Measurements from ENCODE around the gene TBC1D5.

Gene TBC1D5

GRCh38 chr3:17194116-17194515 lies 548.3 kb downstream of the TBC1D5 start:
- no peak for DNase-seq

GRCh38 chr3:17192995-17193394 lies 549.4 kb downstream of the TBC1D5 start:
- no peak for DNase-seq

GRCh38 chr3:17190353-17191078 lies 551.9 kb downstream of the TBC1D5 start:
- no peak for DNase-seq

- no peak for DNase-seq
Measured at GRCh38 chr3:17188378-17188777, 554.1 kb downstream of the TBC1D5 start.

GRCh38 chr3:17187589-17188184 lies 554.7 kb downstream of the TBC1D5 start:
- DNase-seq: no peak

GRCh38 chr3:17183951-17184550 lies 558.4 kb downstream of the TBC1D5 start:
- no peak for DNase-seq

- no peak for DNase-seq
Measured at GRCh38 chr3:17182166-17182565, 560.3 kb downstream of the TBC1D5 start.

- no peak for DNase-seq
Measured at GRCh38 chr3:17181413-17181907, 561.0 kb downstream of the TBC1D5 start.

- DNase-seq: no peak
Measured at GRCh38 chr3:17179381-17180205, 562.8 kb downstream of the TBC1D5 start.

GRCh38 chr3:17176757-17177156 lies 565.7 kb downstream of the TBC1D5 start:
- no peak for DNase-seq

GRCh38 chr3:17175187-17175807 lies 567.1 kb downstream of the TBC1D5 start:
- no peak for DNase-seq

- DNase-seq: no peak
Measured at GRCh38 chr3:17166369-17166768, 576.1 kb downstream of the TBC1D5 start.

- no peak for DNase-seq
Measured at GRCh38 chr3:17162116-17162515, 580.3 kb downstream of the TBC1D5 start.

- no peak for DNase-seq
Measured at GRCh38 chr3:17160597-17160996, 581.8 kb downstream of the TBC1D5 start.

GRCh38 chr3:17158941-17159682 lies 583.3 kb downstream of the TBC1D5 start:
- DNase-seq: no peak

- DNase-seq: no peak
Measured at GRCh38 chr3:17157713-17158112, 584.7 kb downstream of the TBC1D5 start.

GRCh38 chr3:17156864-17157263 lies 585.6 kb downstream of the TBC1D5 start:
- DNase-seq: no peak

GRCh38 chr3:17155951-17156350 lies 586.5 kb downstream of the TBC1D5 start:
- DNase-seq: no peak

GRCh38 chr3:17154941-17155340 lies 587.5 kb downstream of the TBC1D5 start:
- DNase-seq: peak; percentile 7

- DNase-seq: no peak
Measured at GRCh38 chr3:17154221-17154620, 588.2 kb downstream of the TBC1D5 start.

GRCh38 chr3:17153209-17153608 lies 589.2 kb downstream of the TBC1D5 start:
- peak; percentile 11 for DNase-seq
